Measurements from ENCODE around the gene SLC8A2. TPM values are rescaled to one million over a fixed set of nuclear protein-coding genes. Genes with fewer than 3 reads are reported as not detected.

SLC8A2 gene
- total and polyA plus RNA-seq, 2 experiments from 2014 or later, result 0.86 to 10.0 TPM

DNA sequence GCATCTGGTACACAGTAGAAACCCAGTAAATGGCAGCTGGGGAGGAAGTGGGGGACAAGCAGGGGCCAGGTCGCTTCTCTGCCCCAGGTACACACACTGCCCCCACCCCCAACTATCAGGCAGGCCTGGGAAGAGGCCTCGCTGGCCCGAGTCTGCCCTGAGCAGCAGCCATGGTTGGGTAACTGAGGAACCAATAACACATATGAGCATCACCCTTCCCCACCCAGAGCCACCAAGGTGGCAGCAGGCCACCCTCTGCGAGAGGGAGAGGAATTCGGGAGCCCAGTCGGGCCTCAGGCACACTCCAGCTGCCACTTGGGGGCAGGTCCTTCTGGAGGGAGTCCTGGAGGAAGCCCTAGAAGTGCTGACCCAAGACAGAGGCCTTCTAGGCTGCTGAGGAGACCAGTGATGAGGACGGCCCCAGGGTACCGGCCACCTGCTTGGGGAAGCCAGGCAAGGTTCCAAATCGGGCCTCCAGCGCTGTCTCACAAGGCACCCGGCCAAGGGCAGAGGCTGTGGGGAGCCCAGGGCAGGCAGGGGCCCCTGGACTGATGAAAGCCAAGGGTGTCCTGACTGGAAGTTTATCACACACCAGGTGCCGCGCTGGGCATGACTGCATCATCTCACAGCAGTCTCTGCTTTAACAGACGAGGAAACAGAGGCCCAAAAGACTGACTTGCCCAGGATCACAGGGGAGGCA is 26.3 kb upstream of the SLC8A2 start (continued):
- TF ChIP-seq, protein P1, sequence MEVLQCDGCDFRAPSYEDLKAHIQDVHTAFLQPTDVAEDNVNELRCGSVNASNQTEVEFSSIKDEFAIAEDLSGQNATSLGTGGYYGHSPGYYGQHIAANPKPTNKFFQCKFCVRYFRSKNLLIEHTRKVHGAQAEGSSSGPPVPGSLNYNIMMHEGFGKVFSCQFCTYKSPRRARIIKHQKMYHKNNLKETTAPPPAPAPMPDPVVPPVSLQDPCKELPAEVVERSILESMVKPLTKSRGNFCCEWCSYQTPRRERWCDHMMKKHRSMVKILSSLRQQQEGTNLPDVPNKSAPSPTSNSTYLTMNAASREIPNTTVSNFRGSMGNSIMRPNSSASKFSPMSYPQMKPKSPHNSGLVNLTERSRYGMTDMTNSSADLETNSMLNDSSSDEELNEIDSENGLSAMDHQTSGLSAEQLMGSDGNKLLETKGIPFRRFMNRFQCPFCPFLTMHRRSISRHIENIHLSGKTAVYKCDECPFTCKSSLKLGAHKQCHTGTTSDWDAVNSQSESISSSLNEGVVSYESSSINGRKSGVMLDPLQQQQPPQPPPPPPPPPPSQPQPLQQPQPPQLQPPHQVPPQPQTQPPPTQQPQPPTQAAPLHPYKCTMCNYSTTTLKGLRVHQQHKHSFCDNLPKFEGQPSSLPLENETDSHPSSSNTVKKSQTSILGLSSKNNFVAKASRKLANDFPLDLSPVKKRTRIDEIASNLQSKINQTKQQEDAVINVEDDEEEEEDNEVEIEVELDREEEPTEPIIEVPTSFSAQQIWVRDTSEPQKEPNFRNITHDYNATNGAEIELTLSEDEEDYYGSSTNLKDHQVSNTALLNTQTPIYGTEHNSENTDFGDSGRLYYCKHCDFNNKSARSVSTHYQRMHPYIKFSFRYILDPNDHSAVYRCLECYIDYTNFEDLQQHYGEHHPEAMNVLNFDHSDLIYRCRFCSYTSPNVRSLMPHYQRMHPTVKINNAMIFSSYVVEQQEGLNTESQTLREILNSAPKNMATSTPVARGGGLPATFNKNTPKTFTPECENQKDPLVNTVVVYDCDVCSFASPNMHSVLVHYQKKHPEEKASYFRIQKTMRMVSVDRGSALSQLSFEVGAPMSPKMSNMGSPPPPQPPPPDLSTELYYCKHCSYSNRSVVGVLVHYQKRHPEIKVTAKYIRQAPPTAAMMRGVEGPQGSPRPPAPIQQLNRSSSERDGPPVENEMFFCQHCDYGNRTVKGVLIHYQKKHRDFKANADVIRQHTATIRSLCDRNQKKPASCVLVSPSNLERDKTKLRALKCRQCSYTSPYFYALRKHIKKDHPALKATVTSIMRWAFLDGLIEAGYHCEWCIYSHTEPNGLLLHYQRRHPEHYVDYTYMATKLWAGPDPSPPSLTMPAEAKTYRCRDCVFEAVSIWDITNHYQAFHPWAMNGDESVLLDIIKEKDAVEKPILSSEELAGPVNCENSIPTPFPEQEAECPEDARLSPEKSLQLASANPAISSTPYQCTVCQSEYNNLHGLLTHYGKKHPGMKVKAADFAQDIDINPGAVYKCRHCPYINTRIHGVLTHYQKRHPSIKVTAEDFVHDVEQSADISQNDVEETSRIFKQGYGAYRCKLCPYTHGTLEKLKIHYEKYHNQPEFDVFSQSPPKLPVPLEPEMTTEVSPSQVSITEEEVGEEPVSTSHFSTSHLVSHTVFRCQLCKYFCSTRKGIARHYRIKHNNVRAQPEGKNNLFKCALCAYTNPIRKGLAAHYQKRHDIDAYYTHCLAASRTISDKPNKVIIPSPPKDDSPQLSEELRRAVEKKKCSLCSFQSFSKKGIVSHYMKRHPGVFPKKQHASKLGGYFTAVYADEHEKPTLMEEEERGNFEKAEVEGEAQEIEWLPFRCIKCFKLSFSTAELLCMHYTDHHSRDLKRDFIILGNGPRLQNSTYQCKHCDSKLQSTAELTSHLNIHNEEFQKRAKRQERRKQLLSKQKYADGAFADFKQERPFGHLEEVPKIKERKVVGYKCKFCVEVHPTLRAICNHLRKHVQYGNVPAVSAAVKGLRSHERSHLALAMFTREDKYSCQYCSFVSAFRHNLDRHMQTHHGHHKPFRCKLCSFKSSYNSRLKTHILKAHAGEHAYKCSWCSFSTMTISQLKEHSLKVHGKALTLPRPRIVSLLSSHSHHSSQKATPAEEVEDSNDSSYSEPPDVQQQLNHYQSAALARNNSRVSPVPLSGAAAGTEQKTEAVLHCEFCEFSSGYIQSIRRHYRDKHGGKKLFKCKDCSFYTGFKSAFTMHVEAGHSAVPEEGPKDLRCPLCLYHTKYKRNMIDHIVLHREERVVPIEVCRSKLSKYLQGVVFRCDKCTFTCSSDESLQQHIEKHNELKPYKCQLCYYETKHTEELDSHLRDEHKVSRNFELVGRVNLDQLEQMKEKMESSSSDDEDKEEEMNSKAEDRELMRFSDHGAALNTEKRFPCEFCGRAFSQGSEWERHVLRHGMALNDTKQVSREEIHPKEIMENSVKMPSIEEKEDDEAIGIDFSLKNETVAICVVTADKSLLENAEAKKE (CRISPR knock-in tag; IDR thresholded peaks at IDR 0.05), result no peak
- TF ChIP-seq, protein P2, sequence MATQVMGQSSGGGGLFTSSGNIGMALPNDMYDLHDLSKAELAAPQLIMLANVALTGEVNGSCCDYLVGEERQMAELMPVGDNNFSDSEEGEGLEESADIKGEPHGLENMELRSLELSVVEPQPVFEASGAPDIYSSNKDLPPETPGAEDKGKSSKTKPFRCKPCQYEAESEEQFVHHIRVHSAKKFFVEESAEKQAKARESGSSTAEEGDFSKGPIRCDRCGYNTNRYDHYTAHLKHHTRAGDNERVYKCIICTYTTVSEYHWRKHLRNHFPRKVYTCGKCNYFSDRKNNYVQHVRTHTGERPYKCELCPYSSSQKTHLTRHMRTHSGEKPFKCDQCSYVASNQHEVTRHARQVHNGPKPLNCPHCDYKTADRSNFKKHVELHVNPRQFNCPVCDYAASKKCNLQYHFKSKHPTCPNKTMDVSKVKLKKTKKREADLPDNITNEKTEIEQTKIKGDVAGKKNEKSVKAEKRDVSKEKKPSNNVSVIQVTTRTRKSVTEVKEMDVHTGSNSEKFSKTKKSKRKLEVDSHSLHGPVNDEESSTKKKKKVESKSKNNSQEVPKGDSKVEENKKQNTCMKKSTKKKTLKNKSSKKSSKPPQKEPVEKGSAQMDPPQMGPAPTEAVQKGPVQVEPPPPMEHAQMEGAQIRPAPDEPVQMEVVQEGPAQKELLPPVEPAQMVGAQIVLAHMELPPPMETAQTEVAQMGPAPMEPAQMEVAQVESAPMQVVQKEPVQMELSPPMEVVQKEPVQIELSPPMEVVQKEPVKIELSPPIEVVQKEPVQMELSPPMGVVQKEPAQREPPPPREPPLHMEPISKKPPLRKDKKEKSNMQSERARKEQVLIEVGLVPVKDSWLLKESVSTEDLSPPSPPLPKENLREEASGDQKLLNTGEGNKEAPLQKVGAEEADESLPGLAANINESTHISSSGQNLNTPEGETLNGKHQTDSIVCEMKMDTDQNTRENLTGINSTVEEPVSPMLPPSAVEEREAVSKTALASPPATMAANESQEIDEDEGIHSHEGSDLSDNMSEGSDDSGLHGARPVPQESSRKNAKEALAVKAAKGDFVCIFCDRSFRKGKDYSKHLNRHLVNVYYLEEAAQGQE (IDR thresholded peaks at IDR 0.05; ENCODE audit: unreplicated experiment), result no peak
- TF ChIP-seq, protein P3, sequence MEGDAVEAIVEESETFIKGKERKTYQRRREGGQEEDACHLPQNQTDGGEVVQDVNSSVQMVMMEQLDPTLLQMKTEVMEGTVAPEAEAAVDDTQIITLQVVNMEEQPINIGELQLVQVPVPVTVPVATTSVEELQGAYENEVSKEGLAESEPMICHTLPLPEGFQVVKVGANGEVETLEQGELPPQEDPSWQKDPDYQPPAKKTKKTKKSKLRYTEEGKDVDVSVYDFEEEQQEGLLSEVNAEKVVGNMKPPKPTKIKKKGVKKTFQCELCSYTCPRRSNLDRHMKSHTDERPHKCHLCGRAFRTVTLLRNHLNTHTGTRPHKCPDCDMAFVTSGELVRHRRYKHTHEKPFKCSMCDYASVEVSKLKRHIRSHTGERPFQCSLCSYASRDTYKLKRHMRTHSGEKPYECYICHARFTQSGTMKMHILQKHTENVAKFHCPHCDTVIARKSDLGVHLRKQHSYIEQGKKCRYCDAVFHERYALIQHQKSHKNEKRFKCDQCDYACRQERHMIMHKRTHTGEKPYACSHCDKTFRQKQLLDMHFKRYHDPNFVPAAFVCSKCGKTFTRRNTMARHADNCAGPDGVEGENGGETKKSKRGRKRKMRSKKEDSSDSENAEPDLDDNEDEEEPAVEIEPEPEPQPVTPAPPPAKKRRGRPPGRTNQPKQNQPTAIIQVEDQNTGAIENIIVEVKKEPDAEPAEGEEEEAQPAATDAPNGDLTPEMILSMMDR (conservative IDR thresholded peaks at IDR 0.05; ENCODE audit: low read depth in 2 of 2), result no peak
- no peak for TF ChIP-seq NANOG (IDR thresholded peaks at IDR 0.05; ENCODE audit: borderline replicate concordance)
- no peak for TF ChIP-seq JUNB (IDR thresholded peaks at IDR 0.05; ENCODE audit: unreplicated experiment)
